Omental fat pad (tissue), 4 donors: ENCODE results near the gene MTG1. TPM values are rescaled to one million over a fixed set of nuclear protein-coding genes. Genes with fewer than 3 reads are reported as not detected.

Experiments
- ATAC-seq: fragments of 150-250 bp; one replicate; pipeline ENCODE4 v1.9.1; 2016; ENCODE audit warnings: mild to moderate bottlenecking, moderate library complexity; ENCODE audit not compliant: low FRiP score
- DNase-seq: peaks from one replicate; pipeline ENCODE4 v3.0.0-alpha.2; 2019; ENCODE audit warnings: low spot score
- total RNA-seq, 4 donors: library from RNA; depleted of rRNA; stranded (reverse); fragments of >200 nt; gene quantifications; one replicate each; pipeline ENCODE4 v1.1.0, GENCODE V29; 2016
- TF ChIP-seq, protein P1 (sequence below), 3 donors: fragments of 450-650 bp; IDR thresholded peaks; one replicate each; pipeline ENCODE4 v1.5.1; 2016 to 2017; ENCODE audit warnings: antibody characterized with exemption in 3 of 3, mild to moderate bottlenecking in 3 of 3, moderate library complexity in 2 of 3

The MTG1 gene
- total RNA-seq, 4 donors from 2014 or later: 14.6 to 30.9 (median 21.3) TPM

DNA sequence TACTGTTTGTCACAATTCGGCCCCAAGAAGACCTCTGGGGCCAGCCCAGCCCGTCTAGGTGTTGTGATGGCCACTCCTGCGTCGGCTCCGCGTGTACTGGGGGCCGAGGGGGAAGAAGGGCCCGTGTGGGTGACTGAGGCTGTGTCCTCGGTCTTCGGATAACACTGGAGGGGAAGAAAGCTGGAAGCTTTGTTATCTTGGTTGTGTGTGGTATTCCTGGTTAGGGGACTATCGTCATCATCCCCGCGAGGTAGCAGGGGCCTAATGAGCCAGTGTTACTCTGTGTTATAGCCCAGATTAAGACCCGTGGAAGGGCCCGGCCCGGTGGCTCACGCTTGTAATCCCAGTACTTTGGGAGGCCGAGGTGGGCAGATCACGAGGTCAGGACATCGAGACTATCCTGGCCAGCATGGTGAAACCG lies 854 bp downstream of the MTG1 start:
- ATAC-seq (no peak), DNase-seq (no peak)
- TF ChIP-seq, protein P1, sequence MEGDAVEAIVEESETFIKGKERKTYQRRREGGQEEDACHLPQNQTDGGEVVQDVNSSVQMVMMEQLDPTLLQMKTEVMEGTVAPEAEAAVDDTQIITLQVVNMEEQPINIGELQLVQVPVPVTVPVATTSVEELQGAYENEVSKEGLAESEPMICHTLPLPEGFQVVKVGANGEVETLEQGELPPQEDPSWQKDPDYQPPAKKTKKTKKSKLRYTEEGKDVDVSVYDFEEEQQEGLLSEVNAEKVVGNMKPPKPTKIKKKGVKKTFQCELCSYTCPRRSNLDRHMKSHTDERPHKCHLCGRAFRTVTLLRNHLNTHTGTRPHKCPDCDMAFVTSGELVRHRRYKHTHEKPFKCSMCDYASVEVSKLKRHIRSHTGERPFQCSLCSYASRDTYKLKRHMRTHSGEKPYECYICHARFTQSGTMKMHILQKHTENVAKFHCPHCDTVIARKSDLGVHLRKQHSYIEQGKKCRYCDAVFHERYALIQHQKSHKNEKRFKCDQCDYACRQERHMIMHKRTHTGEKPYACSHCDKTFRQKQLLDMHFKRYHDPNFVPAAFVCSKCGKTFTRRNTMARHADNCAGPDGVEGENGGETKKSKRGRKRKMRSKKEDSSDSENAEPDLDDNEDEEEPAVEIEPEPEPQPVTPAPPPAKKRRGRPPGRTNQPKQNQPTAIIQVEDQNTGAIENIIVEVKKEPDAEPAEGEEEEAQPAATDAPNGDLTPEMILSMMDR (IDR thresholded peaks at IDR 0.05): no peak

DNA sequence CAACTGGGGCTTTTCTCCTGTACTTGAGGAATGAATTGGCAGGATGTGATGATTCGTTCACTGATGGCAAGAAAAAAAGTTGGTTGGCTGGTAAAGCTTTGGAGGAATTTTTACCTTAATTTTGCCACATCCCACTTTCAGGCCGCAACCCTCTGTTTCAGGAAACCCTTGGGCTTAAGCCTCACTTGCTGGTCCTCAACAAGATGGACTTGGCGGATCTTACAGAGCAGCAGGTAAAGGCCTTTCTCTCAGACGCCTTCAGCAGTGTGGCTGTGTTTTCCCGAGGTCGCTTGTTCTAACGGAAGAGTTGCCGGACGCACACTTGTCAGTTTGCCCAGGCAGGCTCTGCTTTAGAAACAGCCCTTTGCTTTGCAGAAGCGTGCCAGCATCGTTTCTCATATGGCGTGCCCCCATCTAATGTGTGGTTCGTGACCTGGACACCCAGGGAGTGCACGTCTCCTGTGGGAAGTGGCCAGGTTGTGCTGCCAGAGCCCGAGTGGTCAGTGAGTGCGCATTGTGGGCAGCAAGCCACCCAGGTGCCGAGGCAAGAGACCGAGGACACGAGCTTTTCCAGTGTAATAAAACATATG lies 2.2 kb downstream of the MTG1 start:
- DNase-seq: no peak
- TF ChIP-seq, protein P1 (IDR thresholded peaks at IDR 0.05): no peak
- ATAC-seq: no peak

DNA sequence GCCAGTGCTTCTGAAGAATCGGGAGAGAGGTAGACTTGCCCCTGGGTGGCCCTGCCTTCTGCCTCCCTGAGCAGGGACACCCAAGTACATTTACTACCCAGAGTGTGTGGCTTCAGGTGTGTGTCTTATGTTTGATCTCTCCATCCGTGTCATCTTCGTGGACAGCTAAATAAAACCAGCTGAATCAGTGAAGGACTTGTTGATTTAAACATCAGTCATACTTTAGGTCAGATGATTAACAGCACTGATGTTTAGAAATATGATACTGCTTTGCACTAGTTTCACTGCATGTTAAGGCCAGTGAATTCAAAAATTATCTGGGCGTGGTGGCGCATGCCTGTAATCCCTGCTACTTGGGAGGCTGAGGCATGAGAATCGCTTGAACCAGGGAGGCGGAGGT lies 4.0 kb downstream of the MTG1 start:
- no peak for DNase-seq

DNA sequence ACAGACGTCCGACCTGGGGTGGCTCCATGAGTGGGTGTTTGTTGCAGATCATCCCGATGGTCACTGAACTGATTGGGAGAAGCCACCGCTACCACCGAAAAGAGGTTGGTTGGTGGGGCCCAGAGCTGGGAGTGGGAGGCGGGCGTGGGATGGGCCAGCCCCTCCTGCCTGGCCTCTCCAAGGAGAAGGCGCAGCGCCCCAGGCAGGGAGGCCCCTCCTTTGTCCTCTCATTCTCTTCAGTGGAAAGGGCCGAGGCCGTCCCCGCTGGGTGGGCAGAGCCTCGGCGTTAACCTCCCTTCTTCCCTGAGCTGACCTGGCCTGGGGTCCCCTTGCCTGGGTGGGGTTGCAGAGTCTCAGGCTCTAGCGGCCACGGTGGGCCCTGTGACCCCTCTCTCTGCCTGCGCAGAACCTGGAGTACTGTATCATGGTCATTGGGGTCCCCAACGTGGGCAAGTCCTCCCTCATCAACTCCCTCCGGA lies 5.2 kb downstream of the MTG1 start:
- no peak for DNase-seq
- no peak for ATAC-seq
- TF ChIP-seq, protein P1 (IDR thresholded peaks at IDR 0.05): no peak

More for the DNA sequence above, 4.0 kb downstream of the MTG1 start:
- TF ChIP-seq, protein P1 (IDR thresholded peaks at IDR 0.05): no peak
- ATAC-seq: no peak

DNA sequence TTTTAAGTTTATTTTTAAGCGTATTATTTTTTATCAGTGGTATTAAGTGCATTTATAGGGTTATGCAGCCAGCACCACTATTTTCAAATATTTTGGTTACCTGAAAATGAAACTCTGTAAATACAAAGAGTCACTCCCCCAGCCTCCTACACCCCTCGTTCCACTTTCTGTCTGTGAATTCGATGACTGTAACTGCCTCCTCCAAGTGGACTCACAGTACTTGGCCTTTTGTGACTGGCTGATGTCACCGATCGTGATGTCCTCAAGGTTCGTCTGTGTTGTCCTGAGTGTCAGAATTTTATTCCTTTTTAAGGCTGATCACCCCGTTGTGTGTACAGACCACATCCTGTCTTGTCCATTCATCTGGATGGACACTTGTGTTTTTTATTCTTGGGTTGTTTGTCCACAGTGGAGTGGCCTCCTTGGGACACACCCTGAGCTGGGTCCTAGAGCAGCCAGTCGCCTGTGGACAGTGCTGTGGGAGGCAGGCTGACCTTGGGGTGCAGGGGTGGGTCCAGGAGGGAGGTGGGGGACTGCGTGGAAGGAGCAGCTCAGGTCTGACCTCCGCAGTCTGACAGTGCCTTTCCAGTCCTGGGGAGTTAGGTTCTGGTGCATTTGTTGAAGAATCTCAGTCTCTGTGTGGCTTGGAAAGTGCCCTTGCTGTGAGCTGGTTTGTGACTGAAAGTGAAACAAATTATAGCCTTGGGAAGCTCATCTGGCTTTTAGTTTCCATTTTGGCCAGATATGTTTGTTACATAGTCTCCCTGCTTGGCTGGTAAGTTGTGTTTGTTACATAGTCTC lies 6.9 kb downstream of the MTG1 start:
- TF ChIP-seq, protein P1 (IDR thresholded peaks at IDR 0.05): no peak
- no peak for DNase-seq
- ATAC-seq: no peak

DNA sequence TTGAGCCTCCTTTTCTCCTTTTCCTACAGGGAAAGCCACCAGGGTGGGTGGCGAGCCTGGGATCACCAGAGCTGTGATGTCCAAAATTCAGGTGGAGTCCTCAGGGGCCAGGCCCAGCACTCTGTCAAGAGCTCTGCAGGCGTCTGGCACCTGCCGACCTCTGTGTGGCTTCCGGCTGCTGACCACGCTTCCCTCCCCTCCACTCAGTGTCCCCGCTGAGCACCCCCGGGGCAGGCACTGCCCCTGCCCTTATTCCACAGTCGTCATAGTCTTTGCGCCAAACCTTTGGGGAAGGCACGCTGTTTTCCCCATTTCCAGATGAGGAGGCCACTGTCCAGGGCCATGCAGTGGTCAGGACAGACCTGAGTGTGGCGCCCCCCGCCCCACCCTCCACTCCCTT lies 7.5 kb downstream of the MTG1 start:
- DNase-seq (no peak), ATAC-seq (no peak)
- TF ChIP-seq, protein P1 (IDR thresholded peaks at IDR 0.05): no peak
